Measurements from ENCODE around the gene HCN4.

The HCN4 gene

DNA sequence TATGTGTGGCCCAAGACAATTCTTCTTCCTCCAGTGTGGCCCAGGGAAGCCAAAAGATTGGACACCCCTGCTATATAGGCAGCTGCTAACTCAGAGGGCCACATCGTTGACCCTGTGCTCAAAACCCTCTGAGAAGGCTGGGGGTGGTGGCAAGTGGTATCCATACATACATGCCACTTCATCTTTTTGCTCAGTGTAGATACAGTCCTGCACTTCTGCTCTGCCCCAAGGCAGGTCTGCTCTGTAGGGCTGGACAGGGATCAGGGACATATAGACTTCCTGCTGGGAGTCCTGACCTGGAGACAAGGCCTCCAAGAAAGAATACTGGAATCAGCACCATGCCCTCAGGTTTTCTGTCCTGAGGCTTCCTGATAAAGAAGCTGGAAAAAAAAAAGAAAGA is 4.5 kb upstream of the HCN4 start:
- no peak for DNase-seq (ENCODE audit: low read depth, low spot score)
- TF ChIP-seq, protein P1, sequence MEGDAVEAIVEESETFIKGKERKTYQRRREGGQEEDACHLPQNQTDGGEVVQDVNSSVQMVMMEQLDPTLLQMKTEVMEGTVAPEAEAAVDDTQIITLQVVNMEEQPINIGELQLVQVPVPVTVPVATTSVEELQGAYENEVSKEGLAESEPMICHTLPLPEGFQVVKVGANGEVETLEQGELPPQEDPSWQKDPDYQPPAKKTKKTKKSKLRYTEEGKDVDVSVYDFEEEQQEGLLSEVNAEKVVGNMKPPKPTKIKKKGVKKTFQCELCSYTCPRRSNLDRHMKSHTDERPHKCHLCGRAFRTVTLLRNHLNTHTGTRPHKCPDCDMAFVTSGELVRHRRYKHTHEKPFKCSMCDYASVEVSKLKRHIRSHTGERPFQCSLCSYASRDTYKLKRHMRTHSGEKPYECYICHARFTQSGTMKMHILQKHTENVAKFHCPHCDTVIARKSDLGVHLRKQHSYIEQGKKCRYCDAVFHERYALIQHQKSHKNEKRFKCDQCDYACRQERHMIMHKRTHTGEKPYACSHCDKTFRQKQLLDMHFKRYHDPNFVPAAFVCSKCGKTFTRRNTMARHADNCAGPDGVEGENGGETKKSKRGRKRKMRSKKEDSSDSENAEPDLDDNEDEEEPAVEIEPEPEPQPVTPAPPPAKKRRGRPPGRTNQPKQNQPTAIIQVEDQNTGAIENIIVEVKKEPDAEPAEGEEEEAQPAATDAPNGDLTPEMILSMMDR (IDR thresholded peaks at IDR 0.05; ENCODE audit: low read depth, low read length) = no peak
- no peak overlapping the region for H3K4me3 ChIP-seq (ENCODE audit: low read depth, low read length)
- in situ Hi-C loops (cut with HindIII; ENCODE audit: low sequenced_read_pairs) = no loop called here

DNA sequence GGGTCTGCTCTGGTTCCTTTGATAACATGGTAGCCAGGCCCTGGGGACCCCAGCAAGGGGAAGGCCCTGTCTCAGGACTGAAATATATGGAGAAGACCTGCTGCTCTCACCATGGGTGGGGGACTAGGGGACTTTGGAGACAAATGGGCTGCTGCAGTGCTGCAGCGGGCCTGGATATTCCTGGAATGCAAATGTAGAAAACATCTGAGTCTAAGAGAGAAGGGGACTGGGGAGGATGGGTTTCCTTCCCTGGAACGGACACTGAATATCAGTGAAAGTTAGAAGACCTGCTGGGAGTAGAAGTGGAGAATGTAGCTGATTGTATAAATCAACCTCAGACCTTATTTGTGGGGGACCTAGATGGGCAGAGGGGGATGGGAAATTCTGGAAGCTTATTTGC is 3.1 kb upstream of the HCN4 start:
- in situ Hi-C loops (cut with HindIII; ENCODE audit: low sequenced_read_pairs) = no loop called here
- TF ChIP-seq, protein P1 (IDR thresholded peaks at IDR 0.05; ENCODE audit: low read depth, low read length) = no peak
- DNase-seq (ENCODE audit: low read depth, low spot score) = no peak
- no peak overlapping the region for H3K4me3 ChIP-seq (ENCODE audit: low read depth, low read length)

DNA sequence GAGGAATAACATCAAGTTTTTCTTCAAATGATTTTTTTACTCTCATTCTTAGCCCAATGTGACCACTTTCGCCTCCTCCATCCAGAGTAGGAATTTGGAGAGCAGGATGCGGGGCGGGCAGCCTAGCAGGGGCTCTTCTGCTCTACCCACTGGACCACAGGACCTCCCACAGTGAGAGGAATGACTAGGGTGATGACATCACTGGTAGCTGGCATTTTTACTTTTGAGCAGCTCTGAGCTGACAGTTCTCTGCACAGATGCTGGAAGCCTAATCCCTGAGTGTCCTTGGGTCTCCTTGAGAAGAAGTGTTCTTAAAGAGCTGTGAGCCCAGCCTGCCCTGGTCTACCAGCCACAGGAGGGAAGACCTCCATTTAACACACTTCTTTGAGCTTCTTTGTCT is 1.4 kb upstream of the HCN4 start:
- in situ Hi-C loops (cut with HindIII; ENCODE audit: low sequenced_read_pairs) = no loop called here
- TF ChIP-seq, protein P1 (IDR thresholded peaks at IDR 0.05; ENCODE audit: low read depth, low read length) = no peak
- H3K4me3 ChIP-seq (ENCODE audit: low read depth, low read length) = no peak overlapping the region
- no peak for DNase-seq (ENCODE audit: low read depth, low spot score)

DNA sequence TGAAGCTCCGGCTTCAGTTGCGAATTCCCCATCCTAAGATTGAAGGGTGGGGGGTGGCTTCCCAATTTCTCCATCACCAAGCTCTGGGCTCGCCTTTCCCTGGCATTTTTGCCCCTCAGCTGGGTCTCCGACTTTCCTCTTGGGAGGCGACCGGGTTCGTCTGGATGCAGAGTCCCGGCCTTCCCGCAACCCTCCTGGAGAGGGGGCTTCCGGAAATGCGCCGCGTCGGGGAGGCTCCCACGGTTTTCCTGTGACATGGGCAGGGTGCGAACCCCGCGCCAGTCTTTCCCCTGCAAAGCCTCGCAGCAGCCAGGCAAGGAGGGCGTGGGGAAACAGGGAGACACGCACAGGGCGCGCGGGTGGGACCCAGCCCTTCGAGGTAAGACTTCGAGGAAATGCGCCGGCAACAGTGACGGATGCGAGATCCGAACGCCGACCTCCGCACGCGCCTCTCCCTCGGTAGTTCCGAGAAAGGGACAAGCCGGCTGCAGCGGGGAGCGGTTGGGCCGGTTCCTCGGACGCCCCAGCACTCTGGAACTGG is 466 bp upstream of the HCN4 start:
- in situ Hi-C loops (cut with HindIII; ENCODE audit: low sequenced_read_pairs) = no loop called here
- H3K4me3 ChIP-seq (ENCODE audit: low read depth, low read length) = no peak overlapping the region
- TF ChIP-seq, protein P1 (IDR thresholded peaks at IDR 0.05; ENCODE audit: low read depth, low read length) = no peak
- DNase-seq (ENCODE audit: low read depth, low spot score) = no peak

DNA sequence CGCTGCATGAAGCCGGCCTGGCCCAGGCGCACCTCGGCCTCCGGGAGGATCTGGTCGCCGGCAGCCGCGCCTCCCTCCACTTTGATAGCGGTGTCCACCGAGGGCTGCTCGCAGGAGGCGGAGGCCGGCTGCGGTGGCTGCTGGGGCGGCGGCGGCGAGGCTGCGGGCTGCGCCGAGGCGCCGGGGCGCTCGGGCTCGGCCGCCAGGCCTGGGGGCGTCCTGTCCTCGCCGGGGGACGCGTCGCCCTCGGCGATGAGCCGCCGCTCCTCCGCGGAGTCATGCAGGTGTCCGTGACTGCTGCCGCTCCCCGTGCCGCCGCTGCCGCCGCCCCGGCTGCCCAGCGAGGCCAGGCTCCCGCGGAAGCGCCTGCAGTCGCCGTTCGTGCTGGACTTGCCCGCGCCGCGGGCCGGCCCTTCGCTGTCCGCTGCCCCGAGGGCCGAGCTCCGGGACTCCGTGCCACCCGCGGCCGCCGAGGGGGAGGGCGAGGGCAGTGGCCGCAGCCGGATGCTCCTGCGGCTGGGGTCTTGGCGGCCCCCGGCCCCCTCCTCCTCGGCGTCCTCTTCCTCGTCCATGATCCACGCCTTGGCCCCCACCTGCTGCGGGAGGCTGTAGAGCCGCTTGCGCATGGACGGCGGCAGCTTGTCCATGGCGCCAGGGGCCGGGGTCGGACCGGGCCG is 996 bp downstream of the HCN4 start:
- DNase-seq (ENCODE audit: low read depth, low spot score) = no peak
- TF ChIP-seq, protein P1 (IDR thresholded peaks at IDR 0.05; ENCODE audit: low read depth, low read length) = no peak
- no peak overlapping the region for H3K4me3 ChIP-seq (ENCODE audit: low read depth, low read length)
- in situ Hi-C loops (cut with HindIII; ENCODE audit: low sequenced_read_pairs) = no loop called here

DNA sequence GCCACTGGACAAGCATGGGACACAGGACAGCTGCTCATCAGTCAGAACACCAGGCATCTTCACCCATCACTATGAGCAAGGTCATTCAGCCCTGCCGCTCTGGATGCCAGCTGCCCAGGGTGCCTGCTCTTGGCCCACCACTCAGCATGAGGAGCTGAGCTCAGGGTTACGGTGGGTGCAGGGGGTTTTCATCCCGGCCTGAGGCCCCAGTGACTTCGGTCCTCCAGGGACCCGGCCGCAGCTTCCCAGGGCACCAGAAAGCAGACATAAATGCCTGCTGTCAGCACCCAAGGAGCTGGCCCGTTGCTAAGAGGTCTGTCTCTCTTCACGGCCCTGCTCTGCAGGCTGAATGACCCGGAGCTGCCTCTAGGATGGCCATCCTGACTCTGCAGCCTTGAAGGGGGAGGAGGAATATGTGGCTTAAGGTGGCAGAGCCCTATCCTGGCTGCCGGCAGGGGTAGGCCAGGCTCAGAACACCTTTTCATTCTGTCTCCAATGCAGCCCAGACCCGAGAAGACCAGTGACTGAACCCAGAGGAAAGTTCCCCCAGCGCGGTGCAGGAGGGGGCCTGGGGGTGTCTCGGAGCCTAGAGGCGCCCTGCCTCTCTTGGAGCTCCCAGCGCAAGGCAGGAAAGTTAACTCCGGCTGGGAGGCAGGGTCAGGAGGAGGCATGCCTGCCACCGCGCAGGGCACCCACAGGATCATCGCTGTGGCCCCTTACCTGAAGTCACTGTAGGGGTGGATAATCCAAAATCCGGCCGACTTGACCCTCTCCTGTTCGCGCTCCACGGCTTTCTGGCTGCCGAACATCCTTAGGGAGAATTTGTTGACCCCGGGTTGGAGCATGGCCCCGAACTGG is 1.8 kb downstream of the HCN4 start:
- TF ChIP-seq, protein P1 (IDR thresholded peaks at IDR 0.05; ENCODE audit: low read depth, low read length) = no peak
- no peak overlapping the region for H3K4me3 ChIP-seq (ENCODE audit: low read depth, low read length)
- in situ Hi-C loops (cut with HindIII; ENCODE audit: low sequenced_read_pairs) = no loop called here
- no peak for DNase-seq (ENCODE audit: low read depth, low spot score)

All from astrocyte of the spinal cord (primary cell).